GM23338 (cell line): ENCODE results near the gene BOK. TPM values are rescaled to one million over a fixed set of nuclear protein-coding genes. Genes with fewer than 3 reads are reported as not detected.

Experiments used
- ATAC-seq: fragments of 200-7000 bp; cut with Tn5 transposase; 3 replicates; pipeline ENCODE4 v1.9.1; 2020
- DNase-seq: peaks from one replicate; pipeline ENCODE4 v3.0.0-alpha.2; 2015; ENCODE audit warnings: low spot score
- H2AFZ ChIP-seq: fragments of 200-600 bp; sonication (generic); 2 replicates; pipeline ENCODE4 v1.8.0; 2016; ENCODE audit warnings: antibody characterized with exemption, mild to moderate bottlenecking, moderate library complexity
- H3F3A ChIP-seq: fragments of 200-600 bp; sonication (generic); replicated peaks from 2 replicates; pipeline ENCODE4 v1.8.0; 2017; ENCODE audit warnings: antibody characterized with exemption, mixed run types, low read depth
- H3K27ac ChIP-seq: fragments of 200-600 bp; sonication (generic); 2 replicates; pipeline ENCODE4 v1.6.1; 2016; ENCODE audit warnings: low read depth
- H3K27me3 ChIP-seq: fragments of 200-600 bp; sonication (generic); 2 replicates; pipeline ENCODE4 v1.8.0; 2016; ENCODE audit warnings: mild to moderate bottlenecking, mixed run types, moderate library complexity; ENCODE audit not compliant: insufficient read depth
- H3K36me3 ChIP-seq: fragments of 200-600 bp; sonication (generic); 2 replicates; pipeline ENCODE4 v1.8.0; 2016; ENCODE audit warnings: mild to moderate bottlenecking; ENCODE audit not compliant: insufficient read depth
- H3K4me1 ChIP-seq: fragments of 200-600 bp; sonication (generic); 2 replicates; pipeline ENCODE4 v1.8.0; 2016; ENCODE audit warnings: mild to moderate bottlenecking, moderate library complexity; ENCODE audit not compliant: insufficient read depth
- H3K4me2 ChIP-seq: fragments of 200-600 bp; sonication (generic); 2 replicates; pipeline ENCODE4 v1.7.1; 2017; ENCODE audit warnings: mixed run types
- H3K4me3 ChIP-seq: fragments of 200-600 bp; sonication (generic); 2 replicates; pipeline ENCODE4 v1.6.1; 2016; ENCODE audit warnings: mixed run types
- H3K79me2 ChIP-seq: fragments of 200-600 bp; sonication (generic); replicated peaks from 2 replicates; pipeline ENCODE4 v1.8.0; 2017; ENCODE audit warnings: mild to moderate bottlenecking; ENCODE audit not compliant: insufficient read depth
- H3K9me2 ChIP-seq: fragments of 200-600 bp; sonication (generic); 2 replicates; pipeline ENCODE4 v1.8.0; 2017; ENCODE audit not compliant: insufficient read depth
- H4K20me1 ChIP-seq: fragments of 200-600 bp; sonication (generic); replicated peaks from 2 replicates; pipeline ENCODE4 v1.8.0; 2017; ENCODE audit warnings: mild to moderate bottlenecking; ENCODE audit not compliant: insufficient read depth
- H3K27ac Mint-ChIP-seq: 2 replicates; pipeline ENCODE4 v1.8.0; 2020; ENCODE audit warnings: inconsistent platforms, mild to moderate bottlenecking, moderate library complexity, mixed read lengths
- H3K27me3 Mint-ChIP-seq: 3 replicates; pipeline ENCODE4 v1.8.0; 2022; ENCODE audit warnings: low read depth, mild to moderate bottlenecking, moderate library complexity, mixed read lengths, inconsistent platforms; ENCODE audit not compliant: insufficient read depth, poor library complexity
- H3K36me3 Mint-ChIP-seq: 3 replicates; pipeline ENCODE4 v1.8.0; 2021; ENCODE audit warnings: low read depth, mild to moderate bottlenecking, inconsistent platforms, moderate library complexity, mixed read lengths
- H3K4me1 Mint-ChIP-seq: 3 replicates; pipeline ENCODE4 v1.8.0; 2020; ENCODE audit warnings: mild to moderate bottlenecking, inconsistent platforms, mixed read lengths
- H3K4me3 Mint-ChIP-seq: 3 replicates; pipeline ENCODE4 v1.8.0; 2021; ENCODE audit warnings: moderate library complexity, mild to moderate bottlenecking, inconsistent platforms, mixed read lengths
- H3K9me3 Mint-ChIP-seq: 3 replicates; pipeline ENCODE4 v1.8.0; 2020; ENCODE audit warnings: moderate library complexity, mild to moderate bottlenecking, inconsistent platforms, mixed read lengths
- CREB1 ChIP-seq: fragments of 250-450 bp; sonication (Bioruptor Pico); IDR thresholded peaks from 2 replicates; pipeline ENCODE4 v1.5.0; 2020; ENCODE audit warnings: low read depth, mild to moderate bottlenecking, moderate library complexity
- CTCF ChIP-seq, 2 experiments: fragments of 200-600 bp in 1 of 2; sonication (generic) in 1 of 2; conservative IDR thresholded peaks; 2 replicates each; pipeline versions ENCODE4 v1.5.1 to v1.6.1; 2016 to 2017; ENCODE audit warnings: antibody characterized with exemption in 2 of 2, low read depth in 2 of 2, mild to moderate bottlenecking in 2 of 2, moderate library complexity in 1 of 2
- ETS1 ChIP-seq: IDR thresholded peaks from 2 replicates; pipeline ENCODE4 v1.6.1; 2016; ENCODE audit warnings: antibody characterized with exemption
- EZH2 ChIP-seq: fragments of 200-600 bp; sonication (generic); IDR thresholded peaks from one replicate; pipeline ENCODE4 v1.8.0; 2017; ENCODE audit warnings: antibody characterized with exemption, mild to moderate bottlenecking, low read depth; ENCODE audit not compliant: unreplicated experiment
- EZH2phosphoT487 ChIP-seq: fragments of 200-600 bp; sonication (generic); IDR thresholded peaks from one replicate; pipeline ENCODE4 v1.8.1; 2018; ENCODE audit warnings: antibody characterized with exemption; ENCODE audit not compliant: unreplicated experiment
- JUNB ChIP-seq: IDR thresholded peaks from one replicate; pipeline ENCODE4 v1.6.1; 2016; ENCODE audit warnings: antibody characterized with exemption; ENCODE audit not compliant: unreplicated experiment
- NANOG ChIP-seq: IDR thresholded peaks from 2 replicates; pipeline ENCODE4 v1.6.1; 2016; ENCODE audit warnings: antibody characterized with exemption, borderline replicate concordance
- POLR2AphosphoS5 ChIP-seq: IDR thresholded peaks from 2 replicates; pipeline ENCODE4 v1.6.1; 2016; ENCODE audit warnings: antibody characterized with exemption, low read depth
- REST ChIP-seq: IDR thresholded peaks from one replicate; pipeline ENCODE4 v1.6.1; 2018; ENCODE audit warnings: antibody characterized with exemption; ENCODE audit not compliant: unreplicated experiment
- STAT1 ChIP-seq: IDR thresholded peaks from one replicate; pipeline ENCODE4 v1.6.1; 2016; ENCODE audit warnings: antibody characterized with exemption; ENCODE audit not compliant: unreplicated experiment
- ZNF114 ChIP-seq: fragments of 250-450 bp; sonication (Bioruptor Pico); IDR thresholded peaks from 2 replicates; pipeline ENCODE4 v1.5.0; 2020; ENCODE audit warnings: mild to moderate bottlenecking, moderate library complexity
- ZNF331 ChIP-seq: fragments of 250-450 bp; sonication (Bioruptor Pico); IDR thresholded peaks from 2 replicates; pipeline ENCODE4 v1.5.0; 2020; ENCODE audit warnings: low read depth, mild to moderate bottlenecking, moderate library complexity
- ZNF462 ChIP-seq: fragments of 250-450 bp; sonication (Bioruptor Pico); IDR thresholded peaks from 2 replicates; pipeline ENCODE4 v1.5.0; 2020; ENCODE audit warnings: mild to moderate bottlenecking, moderate library complexity
- polyA plus RNA-seq: library from polyadenylated mRNA; unstranded; fragments of >200 nt; fragmentation: Nextera tagmentation; extraction: Ambion mirVana; gene quantifications from 2 replicates; pipeline ENCODE4 v1.2.1, GENCODE V29; 2016
- total RNA-seq: library from RNA; depleted of rRNA; stranded (reverse); fragments of >200 nt; shearing (Covaris generic); gene quantifications from 2 replicates; pipeline ENCODE4 v1.2.3, GENCODE V29; 2014

BOK gene
- total and polyA plus RNA-seq, 2 experiments from 2014 or later: 13.5 to 36.7 TPM

GRCh38 chr2:241534293-241534692 lies 24.3 kb upstream of the BOK start:
- no peak overlapping the region for H3K27ac Mint-ChIP-seq
- H3K27me3 Mint-ChIP-seq: peaks cover 11% of the 10 kb centered on the region
- no peaks in the 10 kb centered on the region for H3K9me3 Mint-ChIP-seq

More at GRCh38 chr2:241534293-241534692, 24.3 kb upstream of the BOK start:
- Histone ChIP-seq H3K4me2 (no peak overlapping the region), H3K4me3 (no peak overlapping the region), H3K79me2 (no peaks in the 10 kb centered on the region), H4K20me1 (no peaks in the 10 kb centered on the region), H2AFZ (no peak overlapping the region), H3K36me3 (no peaks in the 10 kb centered on the region), H3K4me1 (no peaks in the 10 kb centered on the region), H3K27me3 (no peaks in the 10 kb centered on the region), H3K9me2 (no peaks in the 10 kb centered on the region), H3K27ac (no peak overlapping the region), H3F3A (no peaks in the 10 kb centered on the region)
- TF ChIP-seq ZNF331 (CRISPR knock-in tag) (no peak), EZH2 (no peak), ZNF462 (CRISPR knock-in tag) (no peak), JUNB (no peak), EZH2phosphoT487 (no peak), NANOG (no peak), REST (no peak), ZNF114 (CRISPR knock-in tag) (no peak), ETS1 (no peak), CTCF (conservative IDR thresholded peaks at IDR 0.05; ENCODE audit: low read depth in 2 of 2) (no peak), POLR2AphosphoS5 (no peak), CREB1 (CRISPR knock-in tag) (no peak), STAT1 (no peak)
- no peak for DNase-seq
- H3K36me3 Mint-ChIP-seq: no peaks in the 10 kb centered on the region
- no peak overlapping the region for H3K4me3 Mint-ChIP-seq
- peaks cover 6% of the 10 kb centered on the region; the same call in 1 of the 3 replicates for H3K4me1 Mint-ChIP-seq
- no peak for ATAC-seq
